Measurements from ENCODE around the gene IRAK1BP1.

DNA sequence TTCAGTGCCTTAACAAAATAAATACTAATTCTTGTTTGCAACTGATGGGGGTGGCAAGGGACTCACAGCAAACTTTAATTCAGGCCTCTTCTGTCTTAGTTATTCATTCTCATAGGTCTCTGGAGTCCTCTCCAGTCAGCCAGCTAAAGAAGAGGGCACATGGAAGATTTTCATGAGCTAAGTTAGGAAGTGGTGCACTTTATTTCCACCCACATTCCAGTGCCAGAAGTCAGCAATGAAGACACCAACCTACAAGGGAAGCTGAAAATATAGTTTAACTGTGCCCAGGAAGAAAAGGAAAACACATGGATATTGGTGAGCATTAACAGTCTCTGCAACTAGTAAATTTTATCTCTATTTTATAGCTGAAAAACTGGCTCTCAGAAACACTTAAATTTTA is 16.7 kb upstream of the IRAK1BP1 start:
- TF ChIP-seq, protein P1, sequence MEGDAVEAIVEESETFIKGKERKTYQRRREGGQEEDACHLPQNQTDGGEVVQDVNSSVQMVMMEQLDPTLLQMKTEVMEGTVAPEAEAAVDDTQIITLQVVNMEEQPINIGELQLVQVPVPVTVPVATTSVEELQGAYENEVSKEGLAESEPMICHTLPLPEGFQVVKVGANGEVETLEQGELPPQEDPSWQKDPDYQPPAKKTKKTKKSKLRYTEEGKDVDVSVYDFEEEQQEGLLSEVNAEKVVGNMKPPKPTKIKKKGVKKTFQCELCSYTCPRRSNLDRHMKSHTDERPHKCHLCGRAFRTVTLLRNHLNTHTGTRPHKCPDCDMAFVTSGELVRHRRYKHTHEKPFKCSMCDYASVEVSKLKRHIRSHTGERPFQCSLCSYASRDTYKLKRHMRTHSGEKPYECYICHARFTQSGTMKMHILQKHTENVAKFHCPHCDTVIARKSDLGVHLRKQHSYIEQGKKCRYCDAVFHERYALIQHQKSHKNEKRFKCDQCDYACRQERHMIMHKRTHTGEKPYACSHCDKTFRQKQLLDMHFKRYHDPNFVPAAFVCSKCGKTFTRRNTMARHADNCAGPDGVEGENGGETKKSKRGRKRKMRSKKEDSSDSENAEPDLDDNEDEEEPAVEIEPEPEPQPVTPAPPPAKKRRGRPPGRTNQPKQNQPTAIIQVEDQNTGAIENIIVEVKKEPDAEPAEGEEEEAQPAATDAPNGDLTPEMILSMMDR (IDR thresholded peaks at IDR 0.05): no peak
- TF ChIP-seq EZH2 (IDR thresholded peaks at IDR 0.05) (no peak), EZH2phosphoT487 (IDR thresholded peaks at IDR 0.05) (no peak)

Measured in neural progenitor cell (in vitro differentiated cells).